ENCODE measurements around the gene TMEM82.

DNA sequence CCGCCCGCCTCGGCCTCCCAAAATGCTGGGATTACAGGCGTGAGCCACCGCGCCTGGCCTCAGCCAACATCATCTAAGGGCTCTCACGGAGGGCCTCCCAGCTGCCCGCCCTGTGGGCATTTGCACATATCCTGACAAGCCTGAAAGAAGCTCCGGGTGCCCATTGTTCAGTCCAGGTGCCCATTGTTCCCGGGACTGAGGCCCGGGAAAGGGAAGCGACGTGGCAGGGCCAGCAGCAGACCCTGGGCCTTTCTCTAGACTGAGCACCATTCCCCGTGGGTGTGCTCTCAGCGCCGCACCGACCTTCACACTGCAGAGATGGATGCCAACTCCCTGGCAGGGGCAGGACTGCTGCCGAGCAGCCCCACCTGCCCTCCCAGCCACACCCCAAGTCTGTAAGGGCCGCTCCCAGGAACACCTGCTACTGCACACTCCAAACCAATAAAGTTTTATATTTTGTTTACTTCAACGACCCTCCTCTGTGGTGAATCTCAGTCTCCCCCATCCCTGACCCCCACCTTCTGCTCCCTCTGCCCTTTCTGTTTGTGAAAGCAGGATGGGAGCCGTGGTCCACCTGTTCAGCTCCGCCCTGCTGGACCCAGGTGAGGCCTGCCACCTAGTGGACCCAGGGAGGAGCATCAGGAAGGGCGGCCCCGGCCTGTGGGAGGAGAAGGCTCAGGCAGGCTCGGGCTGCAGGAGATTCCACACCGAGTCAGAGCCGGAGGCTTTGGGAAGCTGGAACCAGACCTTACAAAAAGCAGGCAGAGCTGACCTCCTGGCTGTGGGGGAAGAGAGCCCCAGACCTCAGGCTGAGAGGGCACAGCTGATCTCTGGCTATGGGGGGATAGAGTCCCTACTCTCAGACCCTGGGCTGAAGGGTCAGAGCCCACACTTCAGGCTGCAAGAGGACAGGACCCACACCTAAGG, 1.1 kb upstream of the TMEM82 start:
- TF ChIP-seq ZNF48 (tag by site-specific recombination; IDR thresholded peaks at IDR 0.05) (no peak), ZNF792 (tag by site-specific recombination; IDR thresholded peaks at IDR 0.05) (no peak), REPIN1 (tag by site-specific recombination; IDR thresholded peaks at IDR 0.05; ENCODE audit: low read depth) (no peak), ZNF514 (tag by site-specific recombination; IDR thresholded peaks at IDR 0.05) (no peak), ZNF560 (tag by site-specific recombination; IDR thresholded peaks at IDR 0.05; ENCODE audit: borderline replicate concordance) (no peak), ZSCAN23 (tag by site-specific recombination; IDR thresholded peaks at IDR 0.05) (no peak), KLF16 (tag by site-specific recombination; IDR thresholded peaks at IDR 0.05) (no peak)
- TF ChIP-seq, protein P1, sequence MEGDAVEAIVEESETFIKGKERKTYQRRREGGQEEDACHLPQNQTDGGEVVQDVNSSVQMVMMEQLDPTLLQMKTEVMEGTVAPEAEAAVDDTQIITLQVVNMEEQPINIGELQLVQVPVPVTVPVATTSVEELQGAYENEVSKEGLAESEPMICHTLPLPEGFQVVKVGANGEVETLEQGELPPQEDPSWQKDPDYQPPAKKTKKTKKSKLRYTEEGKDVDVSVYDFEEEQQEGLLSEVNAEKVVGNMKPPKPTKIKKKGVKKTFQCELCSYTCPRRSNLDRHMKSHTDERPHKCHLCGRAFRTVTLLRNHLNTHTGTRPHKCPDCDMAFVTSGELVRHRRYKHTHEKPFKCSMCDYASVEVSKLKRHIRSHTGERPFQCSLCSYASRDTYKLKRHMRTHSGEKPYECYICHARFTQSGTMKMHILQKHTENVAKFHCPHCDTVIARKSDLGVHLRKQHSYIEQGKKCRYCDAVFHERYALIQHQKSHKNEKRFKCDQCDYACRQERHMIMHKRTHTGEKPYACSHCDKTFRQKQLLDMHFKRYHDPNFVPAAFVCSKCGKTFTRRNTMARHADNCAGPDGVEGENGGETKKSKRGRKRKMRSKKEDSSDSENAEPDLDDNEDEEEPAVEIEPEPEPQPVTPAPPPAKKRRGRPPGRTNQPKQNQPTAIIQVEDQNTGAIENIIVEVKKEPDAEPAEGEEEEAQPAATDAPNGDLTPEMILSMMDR (tag by site-specific recombination; IDR thresholded peaks at IDR 0.05), result peak; percentile 93
- TF ChIP-seq, protein P2, sequence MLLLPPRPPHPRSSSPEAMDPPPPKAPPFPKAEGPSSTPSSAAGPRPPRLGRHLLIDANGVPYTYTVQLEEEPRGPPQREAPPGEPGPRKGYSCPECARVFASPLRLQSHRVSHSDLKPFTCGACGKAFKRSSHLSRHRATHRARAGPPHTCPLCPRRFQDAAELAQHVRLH (tag by site-specific recombination; IDR thresholded peaks at IDR 0.05), result no peak
- TF ChIP-seq, protein P3, sequence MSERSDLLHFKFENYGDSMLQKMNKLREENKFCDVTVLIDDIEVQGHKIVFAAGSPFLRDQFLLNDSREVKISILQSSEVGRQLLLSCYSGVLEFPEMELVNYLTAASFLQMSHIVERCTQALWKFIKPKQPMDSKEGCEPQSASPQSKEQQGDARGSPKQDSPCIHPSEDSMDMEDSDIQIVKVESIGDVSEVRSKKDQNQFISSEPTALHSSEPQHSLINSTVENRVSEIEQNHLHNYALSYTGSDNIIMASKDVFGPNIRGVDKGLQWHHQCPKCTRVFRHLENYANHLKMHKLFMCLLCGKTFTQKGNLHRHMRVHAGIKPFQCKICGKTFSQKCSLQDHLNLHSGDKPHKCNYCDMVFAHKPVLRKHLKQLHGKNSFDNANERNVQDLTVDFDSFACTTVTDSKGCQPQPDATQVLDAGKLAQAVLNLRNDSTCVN (tag by site-specific recombination; optimal IDR thresholded peaks at IDR 0.05), result no peak
- TF ChIP-seq, protein P4, sequence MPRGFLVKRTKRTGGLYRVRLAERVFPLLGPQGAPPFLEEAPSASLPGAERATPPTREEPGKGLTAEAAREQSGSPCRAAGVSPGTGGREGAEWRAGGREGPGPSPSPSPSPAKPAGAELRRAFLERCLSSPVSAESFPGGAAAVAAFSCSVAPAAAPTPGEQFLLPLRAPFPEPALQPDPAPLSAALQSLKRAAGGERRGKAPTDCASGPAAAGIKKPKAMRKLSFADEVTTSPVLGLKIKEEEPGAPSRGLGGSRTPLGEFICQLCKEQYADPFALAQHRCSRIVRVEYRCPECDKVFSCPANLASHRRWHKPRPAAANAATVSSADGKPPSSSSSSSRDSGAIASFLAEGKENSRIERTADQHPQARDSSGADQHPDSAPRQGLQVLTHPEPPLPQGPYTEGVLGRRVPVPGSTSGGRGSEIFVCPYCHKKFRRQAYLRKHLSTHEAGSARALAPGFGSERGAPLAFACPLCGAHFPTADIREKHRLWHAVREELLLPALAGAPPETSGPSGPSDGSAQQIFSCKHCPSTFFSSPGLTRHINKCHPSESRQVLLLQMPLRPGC (tag by site-specific recombination; IDR thresholded peaks at IDR 0.05), result 0 out of 2 replicates have a peak, but pooled peaks have one; percentile 30
